SK-MEL-5 (cell line): ENCODE results near the gene CASKIN1. TPM values are rescaled to one million over a fixed set of nuclear protein-coding genes. Genes with fewer than 3 reads are reported as not detected.
A peak's percentile ranks its signal among the peaks of the same experiment; 100 is the strongest.
"Not testable (repeated sequence)": the region's sequence is repeated elsewhere in the genome, so short reads cannot be mapped to it uniquely, and the experiment has no call there.

Experiments used
- DNase-seq: peaks from one replicate; pipeline ENCODE4 v3.0.0-alpha.2; 2016; ENCODE audit warnings: low read depth, low spot score
- in situ Hi-C: cut with HindIII; loops from 2 replicates; pipeline ENCODE4 v1.10.0; 2016; ENCODE audit warnings: low sequenced_read_pairs, high pct_unique_total_duplicates, low pct_unique_long_range_greater_than_20kb
- total RNA-seq: library from RNA; depleted of rRNA; stranded (reverse); fragments of >200 nt; shearing (Covaris generic); gene quantifications from 2 replicates; pipeline ENCODE4 v1.2.3, GENCODE V29; 2014

Gene CASKIN1
- total RNA-seq, 1 experiment from 2014 or later: 0.95 TPM

GRCh38 chr16:2203119-2203688 is 6.8 kb upstream of the CASKIN1 start:
- DNase-seq, in situ Hi-C loops: not testable (repeated sequence)

DNA sequence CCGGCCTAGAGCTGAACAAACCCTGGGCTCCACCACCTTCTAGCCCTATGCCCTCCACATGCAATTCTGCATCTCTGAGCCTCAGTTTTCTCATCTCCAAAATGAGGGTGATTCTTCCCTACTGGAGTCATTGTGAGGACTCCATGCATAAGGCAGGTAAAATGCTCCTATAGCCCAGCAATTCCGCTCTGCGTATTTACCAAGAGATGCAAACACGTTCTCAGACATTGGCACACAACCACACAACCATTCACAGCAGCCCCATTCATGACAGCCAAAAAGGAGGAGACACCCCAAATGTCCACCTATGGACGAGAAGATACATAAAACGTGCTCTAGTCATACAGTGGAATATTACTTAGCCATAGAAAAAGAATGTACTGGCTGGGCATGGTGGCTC is 3.9 kb upstream of the CASKIN1 start:
- no peak for DNase-seq
- in situ Hi-C loops: no loop called here

GRCh38 chr16:2199621-2200139 is 3.3 kb upstream of the CASKIN1 start:
- in situ Hi-C loops: no loop called here
- DNase-seq: no peak

DNA sequence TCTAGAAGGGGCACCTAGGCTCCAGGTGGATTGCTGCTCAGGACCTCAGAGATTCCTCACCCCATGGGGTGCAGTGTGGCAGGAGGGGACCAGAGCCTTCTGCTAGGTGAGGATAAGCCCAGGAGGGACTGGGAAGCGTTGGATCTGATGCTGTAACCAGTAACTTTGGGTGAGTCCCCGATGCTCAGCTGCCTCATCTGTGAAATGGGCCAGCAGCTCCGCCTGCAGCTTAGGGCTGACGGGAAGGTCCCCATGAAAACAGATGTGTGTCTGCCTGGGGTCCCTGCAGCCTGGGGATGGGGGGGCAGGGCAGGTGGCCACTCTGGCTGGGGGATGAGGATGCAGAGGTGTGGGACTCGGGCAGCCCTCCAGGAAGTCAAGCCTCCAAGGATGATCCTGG is 2.7 kb upstream of the CASKIN1 start:
- in situ Hi-C loops: no loop called here

GRCh38 chr16:2198283-2198682 is 1.9 kb upstream of the CASKIN1 start:
- DNase-seq: no peak

More for the DNA sequence above, 2.7 kb upstream of the CASKIN1 start:
- no peak for DNase-seq

DNA sequence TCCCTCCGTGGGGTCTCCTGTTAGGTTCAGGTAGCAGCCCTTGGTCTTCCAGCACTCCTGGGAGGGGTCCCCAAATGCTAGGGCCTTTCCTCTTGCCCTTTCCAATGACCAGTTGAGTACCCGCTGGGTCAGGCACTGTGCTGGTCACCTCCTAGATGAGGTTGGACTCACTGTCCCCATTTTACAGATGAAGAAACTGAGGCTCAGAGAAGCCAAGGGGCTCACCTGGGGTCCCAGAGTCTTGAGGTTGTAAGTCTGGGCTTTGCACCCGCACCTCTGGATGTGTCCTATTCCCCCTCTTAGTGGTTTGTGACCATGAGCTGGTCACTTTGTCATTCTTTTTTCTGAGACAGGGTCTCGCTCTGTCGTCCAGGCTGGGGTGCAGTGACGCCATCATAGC is 1.4 kb upstream of the CASKIN1 start:
- no peak for DNase-seq
- in situ Hi-C loops: no loop called here

More at GRCh38 chr16:2198283-2198682, 1.9 kb upstream of the CASKIN1 start:
- in situ Hi-C loops: no loop called here

DNA sequence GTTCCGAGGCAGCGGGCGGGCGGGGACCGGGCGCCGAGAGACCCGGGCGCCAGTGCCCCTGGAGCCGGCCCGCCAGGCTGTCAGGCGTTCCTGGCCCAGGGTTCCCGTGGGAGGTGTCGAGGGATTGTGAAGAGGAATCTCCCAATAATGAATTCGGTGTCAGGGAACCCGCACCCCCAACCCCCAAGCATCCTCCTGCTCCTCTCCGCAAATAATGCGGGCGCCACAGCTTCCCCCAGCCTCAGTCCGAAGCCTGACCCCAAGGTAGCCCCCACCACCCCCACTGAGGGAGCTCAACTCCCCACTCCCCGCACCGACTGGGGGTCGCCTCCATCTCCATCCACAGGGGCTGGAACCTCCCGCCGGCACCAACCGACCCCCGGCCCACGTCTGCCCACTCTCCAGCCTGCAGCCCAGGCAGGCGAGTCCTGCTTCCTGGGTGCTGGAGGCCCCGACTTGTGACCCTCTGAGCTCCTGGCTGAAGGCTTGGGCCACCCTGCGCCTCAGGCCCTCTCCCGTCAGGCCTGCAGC is 641 bp upstream of the CASKIN1 start:
- in situ Hi-C loops: no loop called here
- DNase-seq: no peak

GRCh38 chr16:2195322-2196161 is 863 bp downstream of the CASKIN1 start:
- no peak for DNase-seq
- in situ Hi-C loops: no loop called here

GRCh38 chr16:2194852-2195321 is 1.5 kb downstream of the CASKIN1 start:
- in situ Hi-C loops: no loop called here

DNA sequence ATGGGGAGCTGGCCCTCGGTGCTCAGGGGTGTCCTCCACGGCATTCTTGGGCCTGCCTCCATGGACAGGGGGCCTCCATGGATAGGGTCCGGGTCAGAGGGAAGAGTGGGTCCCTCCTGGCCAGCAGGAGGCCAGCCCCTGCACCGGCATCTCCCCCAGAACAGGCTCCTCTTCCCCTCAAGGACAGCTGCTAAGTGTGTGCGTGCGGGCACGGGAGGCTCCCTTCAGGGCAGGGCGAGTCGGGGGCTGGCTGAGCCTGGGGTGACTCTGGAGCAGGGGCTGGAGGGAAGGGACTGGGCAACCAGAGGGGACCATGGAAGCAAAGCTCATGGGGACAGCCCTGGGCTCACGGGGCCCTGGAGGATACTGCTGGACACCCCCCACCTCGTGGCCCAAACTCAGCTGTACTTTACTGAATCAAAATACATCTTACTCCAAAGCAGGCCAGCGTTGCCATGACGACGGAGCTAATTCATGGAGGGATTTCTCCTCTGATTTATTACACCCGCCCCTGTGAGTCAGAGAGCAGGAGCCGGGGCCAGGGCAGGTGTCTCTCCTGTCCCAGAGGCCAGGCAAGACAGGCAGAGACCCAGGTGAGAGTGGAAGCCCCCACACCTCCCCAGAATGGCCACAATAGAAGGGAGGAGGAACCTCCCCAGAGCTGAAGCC is 2.1 kb downstream of the CASKIN1 start:
- in situ Hi-C loops: no loop called here
- peak; percentile 23 for DNase-seq

More at GRCh38 chr16:2194852-2195321, 1.5 kb downstream of the CASKIN1 start:
- DNase-seq: peak; percentile 63

DNA sequence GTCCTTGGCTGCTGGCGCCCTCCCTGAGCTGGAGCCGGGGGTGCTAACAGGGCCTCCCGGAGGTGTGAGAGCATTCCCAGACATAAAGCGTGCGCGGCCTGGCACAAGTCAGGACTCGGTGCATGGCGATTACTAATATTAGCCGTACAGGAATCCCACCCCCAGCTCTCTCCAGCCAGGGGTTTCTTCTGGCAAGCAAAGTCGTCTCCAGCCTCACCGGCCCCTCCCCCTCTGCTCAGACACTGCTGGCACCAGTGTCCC is 5.0 kb downstream of the CASKIN1 start:
- in situ Hi-C loops: no loop called here
- no peak for DNase-seq

DNA sequence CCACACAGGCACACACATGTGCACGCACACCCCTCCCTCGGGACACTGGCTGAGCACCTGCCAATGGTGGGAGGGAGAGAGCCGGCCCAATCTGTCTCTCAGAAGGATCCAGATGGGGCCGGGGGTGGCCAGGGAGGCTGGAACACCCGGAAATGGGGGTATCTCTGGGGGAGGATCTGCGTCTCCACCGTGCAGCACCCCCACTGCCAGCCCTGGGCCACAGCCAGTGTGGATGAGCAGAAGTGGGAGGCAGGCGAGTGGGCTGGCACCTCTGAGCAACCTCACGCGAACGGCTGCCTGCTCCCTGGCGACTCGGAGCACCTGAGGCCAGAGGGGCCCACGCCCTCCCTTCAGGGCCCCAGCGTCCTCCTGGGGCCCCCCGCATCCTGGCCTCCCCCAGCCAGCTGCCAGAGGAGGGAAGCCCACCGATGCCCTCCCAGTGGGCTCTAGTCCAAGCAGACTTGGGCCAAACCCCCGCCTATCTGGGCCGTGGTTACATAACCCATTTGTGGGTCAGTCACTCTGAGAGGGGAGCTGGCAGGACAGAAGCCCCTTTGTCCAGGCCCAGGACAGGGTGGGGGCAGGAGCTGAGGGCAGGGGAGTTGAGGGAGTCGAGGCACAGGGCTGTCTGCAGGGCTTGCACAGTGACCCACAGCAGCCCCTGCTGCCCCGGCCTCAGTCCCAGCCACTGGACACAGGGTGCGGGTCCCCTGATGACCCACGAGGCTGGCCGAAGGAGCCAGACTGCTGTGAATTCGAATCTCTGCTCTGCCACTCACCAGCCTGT is 5.6 kb downstream of the CASKIN1 start:
- no peak for DNase-seq
- in situ Hi-C loops: no loop called here

DNA sequence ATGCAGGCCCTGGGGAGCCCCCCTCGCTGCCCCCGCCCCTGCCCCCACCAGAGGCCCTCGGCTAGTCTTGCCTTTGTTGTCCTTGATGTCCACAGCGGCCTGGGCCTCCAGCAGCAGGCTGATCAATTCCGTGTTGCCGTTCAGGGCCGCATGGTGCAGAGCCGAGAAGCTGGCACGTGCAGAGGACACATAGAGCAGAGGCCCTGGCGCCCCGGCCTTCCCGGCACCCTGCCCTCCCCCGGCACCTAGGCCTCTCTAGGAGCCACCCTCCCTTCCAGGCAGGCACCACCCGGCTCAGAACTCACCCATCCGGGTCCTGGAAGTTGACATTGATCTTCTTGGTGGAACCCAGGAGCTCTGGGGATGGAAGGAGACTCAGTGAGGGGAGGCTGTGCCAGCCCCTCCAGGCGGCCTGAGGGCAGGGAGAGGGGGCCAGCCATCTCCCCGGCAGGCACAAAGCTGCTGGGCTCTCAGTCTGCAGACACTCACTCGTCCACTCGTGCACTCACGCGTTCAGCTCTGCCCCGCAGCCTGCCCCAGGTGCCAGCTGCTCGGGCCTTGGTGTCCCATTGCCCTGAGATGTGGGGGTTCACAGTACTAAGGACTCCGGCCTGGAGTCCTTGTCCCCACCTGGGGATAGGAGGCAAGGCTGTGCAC is 6.3 kb downstream of the CASKIN1 start:
- in situ Hi-C loops: no loop called here
- no peak for DNase-seq

GRCh38 chr16:2189252-2189893 is 7.0 kb downstream of the CASKIN1 start:
- in situ Hi-C loops: no loop called here
- no peak for DNase-seq

GRCh38 chr16:2188395-2188794 is 8.0 kb downstream of the CASKIN1 start:
- in situ Hi-C loops: no loop called here
- no peak for DNase-seq

GRCh38 chr16:2187212-2187611 is 9.2 kb downstream of the CASKIN1 start:
- in situ Hi-C loops: no loop called here
- DNase-seq: no peak

- in situ Hi-C loops: no loop called here
- DNase-seq: no peak
Observed at GRCh38 chr16:2186505-2186904, 9.9 kb downstream of the CASKIN1 start.
